GM21723 (cell line): Measurements from ENCODE around the gene B4GALT1.
"Not testable (repeated sequence)": the region's sequence is repeated elsewhere in the genome, so short reads cannot be mapped to it uniquely, and the experiment has no call there.

Source experiments
- ATAC-seq: cut with Tn5 transposase; IDR thresholded peaks from one replicate; pipeline ENCODE4 v1.9.1; 2021; ENCODE audit warnings: mild to moderate bottlenecking, moderate library complexity; ENCODE audit not compliant: unreplicated experiment

B4GALT1 gene

GRCh38 chr9:33105959-33106358 lies 61.2 kb downstream of the B4GALT1 start:
- no peak for ATAC-seq

GRCh38 chr9:33105504-33105903 lies 61.6 kb downstream of the B4GALT1 start:
- ATAC-seq: no peak

GRCh38 chr9:33104401-33104800 lies 62.7 kb downstream of the B4GALT1 start:
- no peak for ATAC-seq

GRCh38 chr9:33103501-33104281 lies 63.4 kb downstream of the B4GALT1 start:
- no peak for ATAC-seq

- ATAC-seq: no peak
Observed at GRCh38 chr9:33102551-33103210, 64.5 kb downstream of the B4GALT1 start.

GRCh38 chr9:33101104-33101951 lies 65.8 kb downstream of the B4GALT1 start:
- no peak for ATAC-seq

- no peak for ATAC-seq
Observed at GRCh38 chr9:33099754-33100153, 67.4 kb downstream of the B4GALT1 start.

GRCh38 chr9:33097192-33097591 lies 69.9 kb downstream of the B4GALT1 start:
- ATAC-seq: no peak

GRCh38 chr9:33092634-33093033 lies 74.5 kb downstream of the B4GALT1 start:
- ATAC-seq: no peak

GRCh38 chr9:33085672-33086071 lies 81.5 kb downstream of the B4GALT1 start:
- not testable (repeated sequence) for ATAC-seq

- ATAC-seq: no peak
Observed at GRCh38 chr9:33082538-33083326, 84.4 kb downstream of the B4GALT1 start.

GRCh38 chr9:33082128-33082527 lies 85.0 kb downstream of the B4GALT1 start:
- no peak for ATAC-seq

GRCh38 chr9:33081128-33081851 lies 85.8 kb downstream of the B4GALT1 start:
- ATAC-seq: peak; percentile 49

GRCh38 chr9:33080534-33080933 lies 86.6 kb downstream of the B4GALT1 start:
- ATAC-seq: no peak

GRCh38 chr9:33076046-33077004 lies 90.8 kb downstream of the B4GALT1 start, which contains the start of gene SMU1:
Gene SMU1, minus strand, starts transcription at chr9:33076674. Its CDS starts 66 bp downstream, at chr9:33076608.
- peak; percentile 98 for ATAC-seq

GRCh38 chr9:33068991-33069390 lies 98.1 kb downstream of the B4GALT1 start:
- no peak for ATAC-seq

- peak; percentile 81 for ATAC-seq
Observed at GRCh38 chr9:33065157-33066076, 101.7 kb downstream of the B4GALT1 start.
